Measurements from ENCODE around the gene VAC14.
"Not testable (repeated sequence)": the region's sequence is repeated elsewhere in the genome, so short reads cannot be mapped to it uniquely, and the experiment has no call there.

The VAC14 gene

GRCh38 chr16:70680495-70681381 lies 120.2 kb downstream of the VAC14 start:
- no peak for DNase-seq (ENCODE audit: low read depth)

- no peak for DNase-seq (ENCODE audit: low read depth)
Measured at GRCh38 chr16:70679671-70680494, 121.1 kb downstream of the VAC14 start.

GRCh38 chr16:70678898-70679670 lies 121.9 kb downstream of the VAC14 start:
- DNase-seq (ENCODE audit: low read depth) = no peak

GRCh38 chr16:70678121-70678897 lies 122.6 kb downstream of the VAC14 start:
- DNase-seq (ENCODE audit: low read depth) = no peak

GRCh38 chr16:70677499-70678120 lies 123.3 kb downstream of the VAC14 start:
- no peak for DNase-seq (ENCODE audit: low read depth)

- no peak for DNase-seq (ENCODE audit: low read depth)
Measured at GRCh38 chr16:70676675-70677498, 124.1 kb downstream of the VAC14 start.

GRCh38 chr16:70675851-70676513 lies 125.0 kb downstream of the VAC14 start:
- DNase-seq (ENCODE audit: low read depth) = no peak

GRCh38 chr16:70674221-70675014 lies 126.5 kb downstream of the VAC14 start:
- DNase-seq (ENCODE audit: low read depth) = no peak

GRCh38 chr16:70670938-70671337 lies 130.0 kb downstream of the VAC14 start:
- DNase-seq (ENCODE audit: low read depth) = not testable (repeated sequence)

GRCh38 chr16:70670175-70670574 lies 130.8 kb downstream of the VAC14 start:
- DNase-seq (ENCODE audit: low read depth) = no peak

GRCh38 chr16:70665806-70666735 lies 134.9 kb downstream of the VAC14 start:
- no peak for DNase-seq (ENCODE audit: low read depth)

- DNase-seq (ENCODE audit: low read depth) = no peak
Measured at GRCh38 chr16:70665113-70665694, 135.8 kb downstream of the VAC14 start.

GRCh38 chr16:70664325-70665112 lies 136.4 kb downstream of the VAC14 start:
- DNase-seq (ENCODE audit: low read depth) = no peak

GRCh38 chr16:70663524-70664324 lies 137.2 kb downstream of the VAC14 start:
- DNase-seq (ENCODE audit: low read depth) = no peak

- no peak for DNase-seq (ENCODE audit: low read depth)
Measured at GRCh38 chr16:70662991-70663523, 137.9 kb downstream of the VAC14 start.
